ENCODE results near the gene TMC2.

The TMC2 gene

GRCh38 chr20:2606507-2607006 is 70.2 kb downstream of the TMC2 start:
- TF ChIP-seq CTCF (IDR thresholded peaks at IDR 0.05; ENCODE audit: low read depth, low read length), result no peak
- no peak overlapping the region for H3K4me3 ChIP-seq (ENCODE audit: low read depth, low read length)

- no peak for TF ChIP-seq CTCF (IDR thresholded peaks at IDR 0.05; ENCODE audit: low read depth, low read length)
- H3K4me3 ChIP-seq (ENCODE audit: low read depth, low read length), result no peak overlapping the region
Observed at GRCh38 chr20:2610326-2610725, 74.0 kb downstream of the TMC2 start.

- TF ChIP-seq CTCF (IDR thresholded peaks at IDR 0.05; ENCODE audit: low read depth, low read length), result no peak
- no peak overlapping the region for H3K4me3 ChIP-seq (ENCODE audit: low read depth, low read length)
Observed at GRCh38 chr20:2610941-2611720, 74.8 kb downstream of the TMC2 start.

- no peak overlapping the region for H3K4me3 ChIP-seq (ENCODE audit: low read depth, low read length)
- TF ChIP-seq CTCF (IDR thresholded peaks at IDR 0.05; ENCODE audit: low read depth, low read length), result no peak
Observed at GRCh38 chr20:2612073-2612472, 75.7 kb downstream of the TMC2 start.

GRCh38 chr20:2616634-2617033 is 80.3 kb downstream of the TMC2 start:
- no peak overlapping the region for H3K4me3 ChIP-seq (ENCODE audit: low read depth, low read length)
- no peak for TF ChIP-seq CTCF (IDR thresholded peaks at IDR 0.05; ENCODE audit: low read depth, low read length)

GRCh38 chr20:2617099-2617714 is 80.8 kb downstream of the TMC2 start:
- H3K4me3 ChIP-seq (ENCODE audit: low read depth, low read length), result no peak overlapping the region
- TF ChIP-seq CTCF (IDR thresholded peaks at IDR 0.05; ENCODE audit: low read depth, low read length), result no peak

GRCh38 chr20:2618815-2619214 is 82.4 kb downstream of the TMC2 start:
- no peak overlapping the region for H3K4me3 ChIP-seq (ENCODE audit: low read depth, low read length)
- TF ChIP-seq CTCF (IDR thresholded peaks at IDR 0.05; ENCODE audit: low read depth, low read length), result no peak

Measured in WI38 (cell line).